Hepatocyte (in vitro differentiated cells): ENCODE data around the gene THAP5.

Experiments used
- CTCF ChIP-seq: fragments of 200-600 bp; sonication (generic); IDR thresholded peaks from 2 replicates; pipeline ENCODE4 v1.5.1; 2016; ENCODE audit warnings: antibody characterized with exemption, mild to moderate bottlenecking; ENCODE audit not compliant: poor library complexity
- EZH2 ChIP-seq: fragments of 200-600 bp; sonication (generic); IDR thresholded peaks from 2 replicates; pipeline ENCODE4 v1.6.1; 2016; ENCODE audit warnings: antibody characterized with exemption, mild to moderate bottlenecking, borderline replicate concordance
- EZH2phosphoT487 ChIP-seq: fragments of 200-600 bp; sonication (generic); IDR thresholded peaks from one replicate; pipeline ENCODE4 v1.6.1; 2018; ENCODE audit warnings: antibody characterized with exemption, mild to moderate bottlenecking, low read depth, moderate library complexity; ENCODE audit not compliant: unreplicated experiment, severe bottlenecking

DNA sequence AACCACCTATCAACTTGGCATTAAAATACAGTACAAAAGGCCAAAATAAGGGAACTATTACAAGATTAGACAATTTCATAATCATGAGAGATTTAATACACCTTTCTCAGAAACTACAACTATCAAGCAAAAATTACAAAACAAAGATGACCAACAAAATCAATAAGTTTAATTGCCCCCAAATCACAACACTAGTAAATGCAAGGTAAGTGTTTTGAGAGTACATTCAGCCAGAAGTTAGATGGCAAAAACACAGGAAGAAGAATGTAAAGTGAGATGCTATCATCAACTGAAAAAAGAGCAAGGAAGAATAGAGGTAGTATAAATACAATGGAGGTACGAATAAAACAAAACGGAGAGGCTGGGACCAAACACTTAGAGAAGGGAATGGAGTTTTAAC lies 46.7 kb downstream of the THAP5 start:
- TF ChIP-seq CTCF (no peak), EZH2 (no peak), EZH2phosphoT487 (no peak)
